Neural cell (in vitro differentiated cells): Measurements from ENCODE around the gene TBC1D10A.

ENCODE experiments used
- CTCF ChIP-seq: fragments of 450-650 bp; IDR thresholded peaks from 2 replicates; pipeline ENCODE4 v1.5.1; 2014; ENCODE audit warnings: antibody characterized with exemption, mild to moderate bottlenecking, moderate library complexity; ENCODE audit not compliant: poor library complexity, severe bottlenecking
- EP300 ChIP-seq: fragments of 450-650 bp; conservative IDR thresholded peaks from 2 replicates; pipeline ENCODE4 v1.6.1; 2014; ENCODE audit warnings: antibody characterized with exemption, mild to moderate bottlenecking, moderate library complexity; ENCODE audit not compliant: poor library complexity, severe bottlenecking
- EZH2 ChIP-seq: fragments of 200-600, 300-800 bp; shearing (Covaris generic), sonication (generic); IDR thresholded peaks from 2 replicates; pipeline ENCODE4 v1.6.1; 2014; ENCODE audit warnings: antibody characterized with exemption, low read length, borderline replicate concordance, mild to moderate bottlenecking; ENCODE audit not compliant: insufficient read depth, poor library complexity, severe bottlenecking
- MXI1 ChIP-seq: fragments of 450-650 bp; conservative IDR thresholded peaks from 2 replicates; pipeline ENCODE4 v1.6.1; 2014; ENCODE audit warnings: antibody characterized with exemption, mild to moderate bottlenecking; ENCODE audit not compliant: poor library complexity, severe bottlenecking
- SMC3 ChIP-seq: fragments of 450-650 bp; conservative IDR thresholded peaks from 2 replicates; pipeline ENCODE4 v1.6.1; 2014; ENCODE audit warnings: antibody characterized with exemption, mild to moderate bottlenecking, moderate library complexity; ENCODE audit not compliant: poor library complexity
- TF ChIP-seq, protein P1 (sequence below): IDR thresholded peaks from 2 replicates; pipeline ENCODE4 v1.6.1; 2012; ENCODE audit warnings: borderline replicate concordance

GRCh38 chr22:30357236-30357570, 30.5 kb upstream of the TBC1D10A start:
- TF ChIP-seq CTCF (no peak), EP300 (no peak), EZH2 (no peak), MXI1 (no peak), SMC3 (no peak)
- TF ChIP-seq, protein P1, sequence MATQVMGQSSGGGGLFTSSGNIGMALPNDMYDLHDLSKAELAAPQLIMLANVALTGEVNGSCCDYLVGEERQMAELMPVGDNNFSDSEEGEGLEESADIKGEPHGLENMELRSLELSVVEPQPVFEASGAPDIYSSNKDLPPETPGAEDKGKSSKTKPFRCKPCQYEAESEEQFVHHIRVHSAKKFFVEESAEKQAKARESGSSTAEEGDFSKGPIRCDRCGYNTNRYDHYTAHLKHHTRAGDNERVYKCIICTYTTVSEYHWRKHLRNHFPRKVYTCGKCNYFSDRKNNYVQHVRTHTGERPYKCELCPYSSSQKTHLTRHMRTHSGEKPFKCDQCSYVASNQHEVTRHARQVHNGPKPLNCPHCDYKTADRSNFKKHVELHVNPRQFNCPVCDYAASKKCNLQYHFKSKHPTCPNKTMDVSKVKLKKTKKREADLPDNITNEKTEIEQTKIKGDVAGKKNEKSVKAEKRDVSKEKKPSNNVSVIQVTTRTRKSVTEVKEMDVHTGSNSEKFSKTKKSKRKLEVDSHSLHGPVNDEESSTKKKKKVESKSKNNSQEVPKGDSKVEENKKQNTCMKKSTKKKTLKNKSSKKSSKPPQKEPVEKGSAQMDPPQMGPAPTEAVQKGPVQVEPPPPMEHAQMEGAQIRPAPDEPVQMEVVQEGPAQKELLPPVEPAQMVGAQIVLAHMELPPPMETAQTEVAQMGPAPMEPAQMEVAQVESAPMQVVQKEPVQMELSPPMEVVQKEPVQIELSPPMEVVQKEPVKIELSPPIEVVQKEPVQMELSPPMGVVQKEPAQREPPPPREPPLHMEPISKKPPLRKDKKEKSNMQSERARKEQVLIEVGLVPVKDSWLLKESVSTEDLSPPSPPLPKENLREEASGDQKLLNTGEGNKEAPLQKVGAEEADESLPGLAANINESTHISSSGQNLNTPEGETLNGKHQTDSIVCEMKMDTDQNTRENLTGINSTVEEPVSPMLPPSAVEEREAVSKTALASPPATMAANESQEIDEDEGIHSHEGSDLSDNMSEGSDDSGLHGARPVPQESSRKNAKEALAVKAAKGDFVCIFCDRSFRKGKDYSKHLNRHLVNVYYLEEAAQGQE, result no peak
